Posterior cingulate gyrus (tissue), 11 donors: ENCODE measurements around the gene CRYM.
"Not testable (repeated sequence)": the region's sequence is repeated elsewhere in the genome, so short reads cannot be mapped to it uniquely, and the experiment has no call there.

ENCODE experiments used
- DNase-seq, 10 donors: peaks; one replicate each; pipeline versions ENCODE4 v3.0.0 to v3.0.0-alpha.2; 2020 to 2021; ENCODE audit warnings: mixed read lengths in 3 of 10
- intact Hi-C: fragments of 100-400 bp; cut with DNase I; formaldehyde crosslinking; loops from one replicate; pipeline ENCODE4 v1.15.1; 2023

CRYM gene

DNA sequence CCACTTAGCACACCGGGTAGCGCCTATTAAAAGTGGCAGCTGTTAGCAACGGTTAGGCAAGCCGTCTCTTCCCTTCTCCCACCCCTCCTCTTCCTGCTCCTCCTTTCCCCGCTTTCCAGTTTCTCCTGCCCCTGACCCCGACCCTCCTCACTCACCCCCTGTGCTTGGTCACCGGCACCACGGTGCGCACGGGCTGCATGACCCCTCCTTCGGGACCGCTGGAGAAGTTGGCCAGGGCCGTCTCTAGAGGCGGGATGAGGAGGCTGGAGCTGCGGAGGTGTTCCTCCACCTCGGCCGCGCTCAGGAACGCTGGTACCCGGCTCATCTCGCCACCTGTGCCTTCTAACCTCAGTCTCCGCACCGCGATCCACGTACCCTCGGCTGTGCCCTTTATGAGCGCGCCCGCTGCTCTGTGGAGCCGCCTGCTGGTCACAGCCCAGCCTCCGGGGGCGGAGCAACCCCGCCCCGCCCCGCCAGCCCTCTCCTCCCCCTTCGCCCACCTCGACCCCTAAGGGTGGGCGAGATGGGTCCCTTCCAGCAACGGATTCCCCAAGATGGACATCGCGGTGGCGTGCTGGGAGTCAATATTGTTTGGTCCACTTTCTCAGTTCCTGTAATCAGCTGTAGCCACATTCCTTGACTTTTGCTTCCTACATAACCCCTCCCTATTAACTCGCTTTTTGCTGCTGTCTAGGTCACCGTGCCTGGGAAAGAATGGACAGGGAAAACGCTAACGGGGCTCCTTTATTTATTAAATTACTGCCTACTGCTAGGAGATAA lies at the start of gene CRYM:
TSS of gene CRYM (minus strand) at position 364 of the 780 bp plus-strand sequence. CDS start at position 325, 39 bp downstream.
- DNase-seq, result peak in 8 of 10 donors; percentile 33 to 91 (median 56)
- intact Hi-C loops, result no loop called here

GRCh38 chr16:21327046-21327445 lies 49.0 kb upstream of the CRYM start:
- intact Hi-C loops, result no loop called here
- DNase-seq, result no peak

DNA sequence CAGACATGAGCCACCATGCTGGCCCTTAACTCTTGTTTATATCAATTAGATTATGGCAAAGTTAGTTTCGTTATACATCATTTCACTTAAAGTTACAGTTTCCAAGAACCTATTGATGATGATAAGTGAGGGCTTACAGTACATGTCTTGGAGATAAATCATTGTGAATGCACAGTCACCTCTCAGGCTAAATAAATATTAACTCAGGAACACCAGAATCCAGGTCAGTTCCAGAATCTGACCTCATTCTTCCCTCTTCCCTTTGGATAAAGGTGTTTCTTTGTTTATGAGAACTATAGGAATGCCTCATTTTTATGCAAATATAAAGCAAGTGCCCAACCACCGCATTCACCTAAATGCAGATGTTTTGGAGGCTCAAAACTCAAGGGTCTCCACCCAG lies 48.4 kb upstream of the CRYM start:
- intact Hi-C loops, result no loop called here
- no peak for DNase-seq

DNA sequence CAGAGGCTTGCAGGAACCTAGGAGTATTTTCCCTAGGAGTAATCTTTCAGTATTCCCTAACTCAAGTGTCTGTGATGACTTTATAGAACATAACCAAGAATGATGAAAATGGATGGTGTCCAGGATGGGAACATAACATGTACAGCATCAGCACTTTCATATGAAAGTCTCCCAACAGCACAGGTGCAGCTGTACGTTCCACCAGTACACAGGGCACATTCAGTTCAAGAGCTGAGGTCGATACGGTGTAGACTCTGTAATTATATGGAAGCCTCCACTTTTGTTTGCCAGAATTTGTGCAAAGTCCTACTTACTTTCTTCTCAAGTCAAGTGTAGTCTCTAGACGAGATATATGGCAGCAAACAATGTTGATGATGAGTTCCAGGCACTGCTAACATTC lies 46.2 kb upstream of the CRYM start:
- DNase-seq, result no peak
- intact Hi-C loops, result no loop called here

- intact Hi-C loops, DNase-seq: not testable (repeated sequence)
Measured at GRCh38 chr16:21322251-21322650, 44.2 kb upstream of the CRYM start.

- DNase-seq, result no peak
- intact Hi-C loops, result no loop called here
Measured at GRCh38 chr16:21321736-21322135, 43.6 kb upstream of the CRYM start.

DNA sequence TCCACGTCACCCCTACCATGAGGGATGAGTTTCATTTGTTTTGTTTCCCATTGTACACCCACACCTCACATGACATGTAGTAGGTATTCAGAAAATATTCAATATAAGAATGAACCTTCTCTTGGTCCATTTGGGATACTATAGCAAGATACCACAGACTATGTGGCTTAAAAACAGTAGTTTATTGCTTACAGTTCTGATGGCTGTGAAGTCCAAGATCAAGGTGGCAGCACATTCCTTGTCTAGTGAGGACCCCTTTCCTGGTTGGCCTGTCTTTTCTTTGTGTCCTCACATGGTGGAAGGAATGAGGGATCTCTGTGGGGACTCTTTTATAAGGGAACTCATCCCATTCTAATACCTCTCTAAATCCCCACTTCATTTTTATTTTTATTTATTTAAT lies 36.2 kb upstream of the CRYM start:
- intact Hi-C loops, result no loop called here

DNA sequence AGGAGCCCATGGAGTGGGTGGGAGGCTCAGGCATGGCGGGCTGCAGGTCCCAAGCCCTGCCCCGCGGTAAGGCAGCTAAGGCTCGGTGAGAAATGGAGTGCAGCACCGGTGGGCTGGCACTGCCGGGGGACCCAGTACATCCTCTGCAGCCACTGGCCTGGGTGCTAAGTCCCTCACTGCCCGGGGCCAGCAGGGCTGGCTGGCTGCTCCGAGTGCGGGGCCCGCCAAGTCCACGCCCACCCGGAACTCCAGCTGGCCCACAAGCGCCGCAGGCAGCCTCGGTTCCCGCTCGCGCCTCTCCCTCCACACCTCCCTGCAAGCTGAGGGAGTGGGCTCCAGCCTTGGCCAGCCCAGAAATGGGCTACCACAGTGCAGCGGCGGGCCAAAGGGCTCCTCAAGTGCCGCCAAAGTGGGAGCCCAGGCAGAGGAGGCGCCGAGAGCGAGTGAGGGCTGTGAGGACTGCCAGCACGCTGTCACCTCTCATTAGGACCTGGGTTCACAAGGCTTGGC lies 34.8 kb upstream of the CRYM start:
- DNase-seq, result peak in 1 of 10 donors; percentile 58
- intact Hi-C loops, result not testable (repeated sequence)

More for the DNA sequence above, 36.2 kb upstream of the CRYM start:
- no peak for DNase-seq

GRCh38 chr16:21312046-21312445 lies 34.0 kb upstream of the CRYM start:
- peak in 1 of 10 donors; percentile 26 for DNase-seq
- intact Hi-C loops, result not testable (repeated sequence)

DNA sequence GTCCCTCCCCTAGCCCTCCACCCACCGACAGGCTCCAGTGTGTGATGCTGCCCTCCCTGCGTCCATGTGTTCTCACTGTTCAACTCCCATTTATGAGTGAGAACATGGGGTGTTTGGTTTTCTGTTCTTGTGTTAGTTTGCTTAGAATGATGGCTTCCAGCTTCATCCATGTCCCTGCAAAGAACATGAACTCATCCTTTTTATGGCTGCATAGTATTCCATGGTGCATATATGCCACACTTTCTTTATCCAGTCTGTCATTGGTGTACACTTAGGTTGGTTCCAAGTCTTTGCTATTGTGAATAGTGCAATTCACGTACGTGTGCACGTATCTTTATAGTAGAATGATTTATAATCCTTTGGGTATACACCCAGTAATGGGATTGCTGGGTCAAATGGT lies 28.6 kb upstream of the CRYM start:
- intact Hi-C loops, result loop anchor here (10.0 kb wide), 2 partner anchors 218 to 248 kb away; no protein-coding TSS in a partner anchor
- DNase-seq, result not testable (repeated sequence)

- intact Hi-C loops, result loop anchor here (10.0 kb wide), 2 partner anchors 222 to 252 kb away; no protein-coding TSS in a partner anchor
Measured at GRCh38 chr16:21302898-21303528, 24.9 kb upstream of the CRYM start.

GRCh38 chr16:21302454-21302853 lies 24.4 kb upstream of the CRYM start:
- no peak for DNase-seq
- intact Hi-C loops, result loop anchor here (10.0 kb wide), 2 partner anchors 222 to 252 kb away; no protein-coding TSS in a partner anchor

More at GRCh38 chr16:21302898-21303528, 24.9 kb upstream of the CRYM start:
- DNase-seq, result no peak

DNA sequence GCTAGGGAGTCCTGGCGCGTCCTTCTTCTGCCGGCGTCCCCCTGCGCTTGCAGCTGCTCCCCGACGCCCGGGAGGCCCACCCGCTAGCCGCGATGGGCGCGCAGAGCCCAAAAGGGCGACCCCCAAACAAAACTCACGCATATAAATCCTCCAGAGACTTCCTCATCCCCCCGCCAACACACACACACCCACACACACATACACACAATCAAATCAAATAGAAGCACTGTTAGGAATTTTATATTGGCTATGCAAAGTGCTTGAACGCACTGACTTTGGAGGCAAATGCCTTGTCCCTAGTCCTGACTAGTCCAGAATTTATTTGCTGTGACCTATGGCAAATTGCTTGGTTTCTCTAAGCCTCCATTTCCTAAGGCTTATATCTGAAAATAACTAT lies 23.8 kb upstream of the CRYM start:
- intact Hi-C loops, result loop anchor here (10.0 kb wide), 2 partner anchors 223 to 253 kb away; no protein-coding TSS in a partner anchor

DNA sequence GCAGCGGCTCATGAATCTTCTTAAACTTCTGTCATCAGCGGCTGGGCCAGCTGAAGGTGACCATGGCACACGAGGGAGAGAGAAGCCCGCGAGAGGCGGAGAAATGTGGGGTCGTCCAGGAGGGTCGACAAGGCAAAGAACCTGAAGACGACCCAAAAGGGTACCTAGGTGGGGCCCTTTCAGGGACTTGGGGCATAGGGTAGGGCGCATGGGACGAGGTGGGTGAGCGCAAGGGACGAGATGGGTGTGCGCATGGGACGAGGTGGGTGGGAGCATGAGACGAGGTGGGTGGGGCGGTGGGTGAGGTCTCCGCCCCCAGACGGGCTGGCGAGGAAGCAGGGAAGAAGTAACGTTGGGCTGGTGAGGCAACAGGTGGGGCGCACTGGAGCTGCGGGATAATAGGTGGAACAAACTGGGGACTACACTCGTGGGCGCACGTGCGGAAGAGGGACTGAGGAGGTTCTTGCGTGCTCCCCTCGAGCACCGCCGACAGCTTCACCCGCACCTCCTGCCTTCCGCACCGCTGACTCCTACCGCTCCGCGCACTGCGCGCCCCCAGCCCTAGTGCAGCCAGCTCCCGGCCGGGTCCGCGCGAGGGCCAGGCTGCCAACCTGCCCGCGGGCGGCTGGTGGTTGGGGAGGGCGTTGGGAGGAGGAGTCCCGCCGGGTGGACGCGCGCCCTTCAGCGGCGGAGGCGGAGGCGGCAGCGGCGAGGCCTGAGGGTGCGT lies 23.2 kb upstream of the CRYM start:
- intact Hi-C loops, result loop anchor here (10.0 kb wide), 2 partner anchors 223 to 253 kb away; no protein-coding TSS in a partner anchor

More for the DNA sequence above, 23.8 kb upstream of the CRYM start:
- no peak for DNase-seq

GRCh38 chr16:21300309-21301167 lies 22.4 kb upstream of the CRYM start:
- peak; percentile 72 to 96 (median 87) for DNase-seq
- intact Hi-C loops, result loop anchor here (1.0 to 10.0 kb wide), 4 partner anchors 112 to 254 kb away; no protein-coding TSS in a partner anchor

More for the DNA sequence above, 23.2 kb upstream of the CRYM start:
- peak in 8 of 10 donors; percentile 15 to 85 (median 29) for DNase-seq

DNA sequence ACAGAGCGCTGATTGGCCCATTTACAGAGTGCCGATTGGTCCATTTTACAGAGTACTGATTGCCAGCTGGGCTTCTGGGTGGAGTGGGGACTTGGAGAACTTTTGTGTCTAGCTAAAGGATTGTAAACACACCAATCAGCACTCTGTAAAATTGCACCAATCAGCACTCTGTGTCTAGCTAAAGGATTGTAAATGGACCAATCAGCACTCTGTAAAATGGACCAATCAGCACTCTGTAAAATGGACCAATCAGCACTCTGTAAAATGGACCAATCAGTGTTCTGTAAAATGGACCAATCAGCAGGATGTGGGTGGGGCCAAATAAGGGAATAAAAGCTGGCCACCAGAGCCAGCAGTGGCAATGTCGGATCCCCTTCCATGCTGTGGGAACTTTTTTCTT lies 11.7 kb upstream of the CRYM start:
- intact Hi-C loops, DNase-seq: not testable (repeated sequence)

DNA sequence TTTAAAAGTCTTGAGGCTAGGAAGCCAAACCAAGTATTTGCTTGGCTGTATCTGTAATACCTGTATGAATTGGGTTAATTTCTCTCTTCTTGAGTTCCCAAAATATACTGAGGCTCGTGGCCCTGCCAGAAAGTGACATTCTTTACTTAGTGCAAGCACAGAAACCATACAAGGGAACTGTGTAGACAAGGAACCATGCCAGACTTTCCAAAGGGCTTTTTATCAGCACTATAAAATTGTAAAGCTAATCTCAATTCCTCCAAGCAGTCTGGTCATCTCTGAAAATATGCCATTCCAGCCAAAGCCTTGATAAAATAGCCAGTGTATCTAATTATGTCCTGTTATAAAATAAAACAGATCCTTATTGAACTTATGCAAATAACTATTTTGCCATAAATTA lies 7.2 kb upstream of the CRYM start:
- no peak for DNase-seq
- intact Hi-C loops, result no loop called here

- intact Hi-C loops, result no loop called here
- no peak for DNase-seq
Measured at GRCh38 chr16:21284414-21284813, 6.3 kb upstream of the CRYM start.

GRCh38 chr16:21283521-21284289 lies 5.6 kb upstream of the CRYM start:
- intact Hi-C loops, result no loop called here
- DNase-seq, result peak in 8 of 10 donors; percentile 15 to 93 (median 54)
